ELR (cell line): ENCODE data around the gene EPOP.

Source experiments
- DNase-seq: peaks from one replicate; pipeline ENCODE4 v3.0.0-alpha.2; 2015; ENCODE audit warnings: low read depth

The EPOP gene

DNA sequence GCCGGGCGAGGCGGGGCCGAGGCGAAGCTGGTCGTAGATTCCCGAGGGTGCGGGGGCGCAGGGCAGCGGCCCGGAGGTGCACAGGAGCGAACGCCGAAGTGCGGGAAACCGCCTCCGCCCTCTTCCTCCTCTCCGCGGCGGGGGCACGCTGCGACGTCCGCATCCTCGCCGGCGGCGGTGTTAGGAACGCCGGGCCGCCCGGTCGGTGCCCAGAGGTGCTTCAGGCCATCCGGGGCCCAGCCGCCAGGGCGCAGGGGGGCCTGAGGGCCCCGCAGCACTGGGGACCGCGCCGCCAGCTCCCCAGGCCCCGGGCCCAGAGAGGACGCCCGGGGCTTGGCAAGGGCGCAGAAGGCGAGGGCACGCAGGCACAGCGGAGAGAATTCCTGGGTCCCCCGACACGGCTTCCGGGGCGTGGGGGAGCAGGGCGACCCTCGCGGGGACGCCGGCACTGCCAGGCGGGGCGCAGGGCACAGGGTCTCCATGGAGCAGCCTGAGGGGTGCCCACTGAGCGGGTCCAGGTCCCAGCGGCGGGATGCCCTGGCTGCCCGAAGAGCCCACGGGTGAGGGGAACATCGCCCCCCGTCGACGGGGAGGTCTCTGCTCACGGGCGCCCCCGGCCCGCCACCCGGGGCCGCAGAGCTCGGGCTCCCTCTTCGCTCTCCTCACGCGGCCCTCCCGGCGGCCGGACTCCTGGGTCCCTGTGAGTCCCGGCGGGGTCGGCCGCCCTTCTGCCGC, 576 bp downstream of the EPOP start:
- DNase-seq: peak; percentile 44

DNA sequence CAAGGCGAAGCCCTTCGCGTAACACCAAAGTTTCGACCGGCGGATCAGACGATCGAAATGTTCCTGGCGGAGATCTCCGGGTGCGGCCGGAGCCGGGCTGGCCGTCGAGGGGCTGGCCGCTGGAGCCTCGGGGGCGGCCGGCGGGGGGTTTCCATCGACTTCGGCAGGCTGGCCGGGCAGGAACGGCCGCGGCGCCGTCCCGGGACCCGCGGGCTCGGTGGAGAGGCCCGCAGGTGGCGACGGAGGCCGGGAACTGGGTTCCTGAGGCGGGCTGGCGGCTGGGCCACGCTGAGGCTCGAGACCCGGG, 1.1 kb downstream of the EPOP start:
- peak; percentile 33 for DNase-seq

DNA sequence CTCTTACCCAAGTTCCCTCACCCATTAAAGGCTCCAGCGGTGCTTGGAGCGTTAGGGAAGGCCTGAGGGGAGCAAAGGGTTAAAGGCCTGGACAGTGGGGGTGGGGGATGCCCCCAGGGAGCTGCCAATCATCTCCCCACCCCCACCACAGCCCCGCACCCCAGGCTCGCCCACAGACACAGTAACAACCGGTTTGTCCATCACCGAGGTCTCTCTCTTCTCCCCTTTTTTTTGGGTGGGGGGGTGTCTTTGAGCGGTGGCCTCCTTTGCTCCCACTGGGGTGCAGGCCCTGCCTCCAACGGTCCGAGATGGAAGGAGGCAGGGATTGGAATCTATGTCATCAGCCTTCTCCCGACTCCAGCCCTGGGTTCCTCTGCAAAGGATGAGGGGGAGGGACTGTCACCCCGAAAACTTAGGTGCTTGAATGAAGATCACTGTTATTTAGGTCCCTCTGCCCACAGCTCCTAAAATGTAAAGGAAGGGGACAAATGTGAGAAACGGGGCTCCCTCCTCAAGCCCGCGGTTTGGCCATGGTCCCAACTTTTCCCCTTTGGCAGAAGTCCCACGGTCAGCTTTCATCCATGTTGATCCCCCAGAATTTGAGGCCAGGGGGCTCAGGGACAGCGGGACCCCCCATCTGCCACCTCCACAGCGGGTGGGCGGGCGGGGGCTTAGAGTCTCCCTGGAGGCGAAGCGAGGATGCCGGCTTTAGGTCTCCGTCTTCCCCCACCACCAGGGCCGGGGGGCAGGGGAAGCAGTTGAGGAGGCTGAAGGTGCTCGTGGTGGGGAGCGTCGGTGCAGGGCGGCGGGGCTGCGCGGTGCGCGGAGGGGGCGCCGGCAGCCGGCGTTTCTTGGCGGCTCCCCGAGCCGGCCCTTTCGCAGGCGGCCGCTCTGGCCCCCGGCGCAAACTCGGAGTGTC, 1.7 kb downstream of the EPOP start:
- DNase-seq: no peak

DNA sequence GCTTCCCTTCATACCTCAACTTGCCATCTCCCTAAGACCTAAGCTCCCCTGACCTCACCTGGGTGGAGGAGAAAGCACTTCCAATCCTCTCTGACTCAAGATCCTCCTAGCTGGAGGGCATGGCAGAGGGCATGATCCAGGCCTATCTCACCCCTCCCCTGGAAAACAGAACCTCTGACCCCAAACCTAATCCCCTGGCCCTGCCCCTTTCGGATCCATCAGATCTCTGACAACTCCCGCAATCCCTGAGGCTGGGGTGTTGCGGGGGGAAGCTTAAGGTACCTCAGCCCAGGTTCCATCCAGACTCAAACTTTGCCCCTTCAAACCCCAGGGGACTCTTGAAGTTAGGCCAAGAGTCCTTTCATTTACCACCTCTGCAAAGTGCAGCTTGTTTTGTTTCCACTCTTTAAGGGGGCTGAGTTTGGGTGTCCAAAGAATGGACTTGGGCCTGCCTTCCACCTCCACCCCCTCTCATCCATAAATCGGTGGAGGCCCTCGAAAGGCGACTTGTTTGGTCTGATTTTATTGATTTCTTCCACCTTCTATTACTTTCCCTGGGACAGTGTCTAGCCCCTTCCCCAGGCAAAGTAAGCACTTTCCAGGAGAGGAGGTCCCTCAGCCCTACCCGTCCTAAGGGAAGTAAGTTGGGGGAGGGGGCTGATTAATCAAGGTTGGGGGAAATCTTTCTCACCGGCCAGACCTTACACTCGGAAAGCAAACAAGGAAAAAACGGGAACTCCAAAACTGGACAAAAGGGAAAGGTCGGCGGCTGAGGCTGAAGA, 2.6 kb downstream of the EPOP start:
- DNase-seq: no peak

DNA sequence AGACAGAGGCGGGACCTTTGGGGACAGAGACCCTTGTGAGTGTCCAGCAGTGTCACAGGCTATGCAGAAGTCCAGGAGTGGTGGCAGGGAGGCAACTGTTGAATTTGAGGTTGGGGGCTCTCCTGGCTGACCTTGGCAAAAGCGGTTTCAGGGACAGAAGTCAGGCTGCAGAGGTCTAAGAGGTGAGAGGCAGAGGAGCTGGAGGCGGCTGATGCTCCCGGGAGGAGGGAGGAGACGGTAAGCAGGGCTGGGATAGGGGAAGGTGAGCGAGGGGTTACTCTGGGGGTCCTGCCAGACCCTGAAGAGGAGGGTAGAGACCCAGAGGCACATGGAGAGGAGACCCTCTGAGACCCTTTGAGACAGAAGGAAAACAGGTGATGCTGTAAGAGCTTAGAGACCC, 5.2 kb downstream of the EPOP start:
- DNase-seq: no peak

DNA sequence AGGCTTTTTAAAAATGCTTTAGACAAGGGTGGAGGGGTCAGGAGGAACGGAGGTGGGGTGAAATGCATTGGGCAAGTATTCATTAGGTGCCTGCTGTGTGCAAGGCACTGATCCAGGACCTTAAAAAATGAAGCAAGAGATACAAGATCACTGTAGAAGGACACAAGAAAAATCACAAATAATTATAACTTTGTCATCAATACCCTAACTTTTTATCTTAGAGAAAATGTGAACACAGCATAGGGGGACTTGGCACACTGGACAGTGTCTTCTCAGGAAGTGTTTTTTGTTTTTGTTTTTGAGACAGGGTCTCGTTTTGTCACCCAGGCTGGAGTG, 7.0 kb downstream of the EPOP start:
- no peak for DNase-seq

DNA sequence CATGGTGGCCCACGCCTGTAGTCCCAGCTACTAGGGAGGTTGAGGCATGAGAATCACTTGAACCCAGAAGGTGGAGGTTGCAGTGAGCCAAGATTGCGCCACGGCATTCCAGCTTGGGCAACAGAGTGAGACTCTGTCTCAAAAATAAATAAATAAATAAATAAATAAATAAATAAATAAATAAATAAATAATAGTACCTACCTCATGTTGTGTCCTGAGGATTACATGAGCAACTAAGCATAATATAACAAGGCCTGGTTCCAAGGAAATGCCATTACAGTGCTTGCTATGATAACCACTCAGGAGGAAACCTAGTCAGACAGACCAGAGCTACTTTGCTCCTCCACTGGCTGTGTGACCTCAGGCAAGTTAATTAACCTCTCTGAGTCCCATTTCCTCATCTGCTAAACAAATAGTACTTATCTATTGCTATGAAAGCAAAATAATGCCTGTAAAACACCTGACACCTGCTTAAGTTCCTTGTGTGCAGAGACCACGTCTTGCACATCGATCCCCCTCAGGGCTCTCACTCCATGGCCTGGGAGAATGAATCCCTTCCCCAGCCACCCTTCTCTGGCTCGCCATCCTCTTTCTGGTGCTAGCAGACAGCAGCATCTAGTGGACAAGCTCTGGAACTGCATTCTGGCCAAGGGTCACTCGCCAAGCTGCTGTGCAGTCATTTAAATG, 7.5 kb downstream of the EPOP start:
- DNase-seq: peak; percentile 81

DNA sequence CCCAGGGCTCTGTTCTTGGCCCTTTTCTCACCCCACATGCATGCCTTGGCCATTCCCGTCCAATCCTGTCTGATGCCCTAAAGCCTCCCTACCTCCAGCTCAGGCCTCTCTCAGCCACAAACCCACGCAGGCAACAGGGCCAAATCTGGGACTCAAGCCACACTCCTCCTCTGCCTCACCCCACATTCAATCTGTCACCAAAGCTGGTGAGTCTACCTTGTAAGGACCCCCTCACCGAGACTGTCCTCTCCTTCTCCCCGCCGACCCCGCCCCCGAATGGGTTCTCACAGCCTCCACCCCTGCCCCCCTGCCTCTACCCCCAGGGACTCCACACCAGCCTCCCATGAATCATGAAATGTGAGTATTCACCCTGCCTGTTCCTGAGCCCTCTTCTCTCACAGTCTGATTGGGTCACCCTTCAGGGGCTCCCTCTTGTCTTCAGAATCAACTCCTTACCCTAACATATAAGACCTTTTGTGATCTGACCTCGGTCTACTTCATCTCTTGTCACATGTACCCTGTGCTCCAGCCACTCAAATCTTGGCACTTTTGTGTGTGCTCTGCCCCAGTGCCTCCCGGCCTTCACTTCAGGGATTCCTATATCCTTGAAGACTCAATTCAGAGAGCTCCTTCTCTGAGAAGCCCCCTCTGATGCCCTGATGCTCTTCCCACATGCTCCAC, 10.7 kb downstream of the EPOP start:
- DNase-seq: no peak

DNA sequence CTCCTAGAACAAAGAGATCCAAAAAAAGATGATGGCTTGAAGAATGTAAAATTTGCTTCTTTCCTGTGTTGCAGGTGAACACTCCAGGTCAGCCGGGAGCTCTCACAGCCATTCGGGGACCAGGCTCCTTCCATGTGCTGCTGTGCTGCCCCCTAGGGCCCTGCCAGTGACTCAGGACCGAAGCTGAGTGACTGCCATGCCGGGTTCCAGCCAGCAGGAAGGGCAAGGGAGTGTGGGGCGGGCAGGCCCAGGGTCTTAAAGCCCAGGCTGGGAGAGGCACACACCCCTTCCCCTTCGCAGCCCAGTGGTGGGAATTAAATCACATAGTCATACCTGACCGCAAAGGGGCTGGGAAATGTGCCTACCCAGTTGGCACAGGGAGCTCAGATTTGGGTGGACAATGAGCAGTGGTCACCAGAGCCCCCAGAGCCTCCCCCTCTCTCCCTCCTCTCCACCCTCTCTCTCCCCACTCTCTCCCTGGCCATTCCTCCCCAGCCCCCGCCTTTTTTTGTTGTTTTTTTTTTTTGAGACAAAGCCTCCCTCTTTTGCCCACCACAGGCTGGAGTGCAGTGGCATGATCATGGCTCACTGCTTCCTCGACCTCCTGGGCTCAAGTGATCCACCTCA, 11.5 kb downstream of the EPOP start:
- peak; percentile 77 for DNase-seq

DNA sequence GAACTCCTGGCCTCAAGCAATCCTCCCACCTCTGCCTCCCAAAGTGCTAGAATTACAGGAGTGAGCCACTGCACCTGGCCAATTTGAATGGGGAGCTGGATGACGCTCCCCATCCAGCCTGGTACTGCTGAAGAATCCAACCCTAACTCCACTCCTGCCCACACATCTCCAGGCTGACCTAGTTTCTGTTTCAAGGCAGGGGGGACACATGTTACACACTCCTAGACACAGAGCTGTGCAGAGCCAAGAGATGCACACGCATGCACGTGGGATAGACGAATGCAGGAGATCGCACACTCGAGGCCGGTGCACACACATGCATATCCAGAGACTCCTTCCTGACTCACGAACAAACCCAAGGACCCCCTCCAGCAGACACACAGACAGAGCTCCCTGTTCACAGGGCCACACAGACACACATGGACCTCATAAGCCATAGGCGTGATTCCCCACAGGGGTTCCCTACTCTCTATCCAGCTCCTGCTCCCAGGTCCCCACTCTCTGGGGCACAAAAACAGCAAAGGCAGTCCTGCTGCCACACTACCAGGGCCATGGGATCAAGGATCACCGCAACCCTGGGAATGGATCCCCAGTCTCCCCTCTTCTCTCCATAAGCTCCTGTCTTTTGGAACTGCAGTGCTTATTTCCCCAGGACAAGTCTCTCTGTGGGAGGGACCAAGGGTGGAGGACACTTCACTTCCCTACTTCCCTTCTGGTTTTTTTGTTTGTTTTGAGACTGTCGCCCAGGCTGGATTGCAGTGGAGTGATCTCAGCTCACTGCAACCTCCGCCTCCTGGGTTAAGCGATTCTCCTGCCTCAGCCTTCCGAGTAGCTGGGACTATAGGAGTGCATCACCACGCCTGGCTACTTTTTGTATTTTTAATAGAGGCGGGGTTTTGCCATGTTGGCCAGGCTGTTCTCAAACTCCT, 14.4 kb downstream of the EPOP start:
- DNase-seq: no peak

DNA sequence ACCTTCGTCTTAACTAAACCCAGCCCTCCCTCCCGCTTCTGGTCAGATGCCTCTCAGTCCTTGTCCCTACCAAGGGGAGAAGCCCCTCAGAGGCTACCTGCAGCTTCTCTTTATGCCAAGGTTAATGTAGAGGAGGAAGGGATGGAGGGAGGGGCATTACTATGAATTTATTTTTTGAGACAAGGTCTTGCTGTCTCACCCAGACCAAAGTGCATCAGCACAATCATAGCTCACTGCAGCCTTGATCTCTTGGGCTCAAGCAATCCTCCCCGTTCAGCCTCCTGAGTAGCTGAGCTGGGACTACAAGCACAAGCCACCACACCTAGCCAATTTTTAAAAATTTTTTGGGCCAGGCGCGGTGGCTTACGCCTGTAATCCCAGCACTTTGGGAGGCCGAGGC, 15.3 kb downstream of the EPOP start:
- DNase-seq: no peak

DNA sequence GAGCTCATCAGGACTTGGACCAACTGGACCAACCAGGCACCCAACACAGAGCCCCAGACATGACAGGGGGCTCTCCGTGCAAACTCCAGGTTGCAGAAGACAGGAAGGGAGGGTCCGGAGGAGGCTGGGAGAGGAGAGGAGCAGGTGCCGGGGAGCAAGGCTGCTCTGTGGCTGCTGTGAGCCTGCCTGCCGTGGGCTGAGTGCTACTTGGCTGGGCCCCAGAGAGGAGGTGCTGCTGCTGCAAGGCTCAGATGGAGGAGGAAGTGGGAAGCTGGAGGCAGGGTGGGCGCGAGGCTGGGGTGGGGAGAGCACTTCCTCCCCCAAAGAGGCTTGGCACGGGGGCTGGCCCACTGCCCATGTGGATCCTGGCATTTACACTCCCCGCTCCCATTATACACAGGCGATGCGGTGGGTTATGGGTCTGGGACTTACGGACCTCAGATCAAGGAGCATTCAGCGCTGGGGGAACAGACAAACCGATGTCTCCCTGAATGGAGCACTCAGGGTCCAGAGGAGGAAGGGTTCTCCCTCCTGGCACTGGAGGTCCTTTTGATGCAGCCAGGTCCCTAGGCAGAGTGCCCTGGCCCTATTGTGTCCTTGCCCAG, 15.9 kb downstream of the EPOP start:
- DNase-seq: no peak

DNA sequence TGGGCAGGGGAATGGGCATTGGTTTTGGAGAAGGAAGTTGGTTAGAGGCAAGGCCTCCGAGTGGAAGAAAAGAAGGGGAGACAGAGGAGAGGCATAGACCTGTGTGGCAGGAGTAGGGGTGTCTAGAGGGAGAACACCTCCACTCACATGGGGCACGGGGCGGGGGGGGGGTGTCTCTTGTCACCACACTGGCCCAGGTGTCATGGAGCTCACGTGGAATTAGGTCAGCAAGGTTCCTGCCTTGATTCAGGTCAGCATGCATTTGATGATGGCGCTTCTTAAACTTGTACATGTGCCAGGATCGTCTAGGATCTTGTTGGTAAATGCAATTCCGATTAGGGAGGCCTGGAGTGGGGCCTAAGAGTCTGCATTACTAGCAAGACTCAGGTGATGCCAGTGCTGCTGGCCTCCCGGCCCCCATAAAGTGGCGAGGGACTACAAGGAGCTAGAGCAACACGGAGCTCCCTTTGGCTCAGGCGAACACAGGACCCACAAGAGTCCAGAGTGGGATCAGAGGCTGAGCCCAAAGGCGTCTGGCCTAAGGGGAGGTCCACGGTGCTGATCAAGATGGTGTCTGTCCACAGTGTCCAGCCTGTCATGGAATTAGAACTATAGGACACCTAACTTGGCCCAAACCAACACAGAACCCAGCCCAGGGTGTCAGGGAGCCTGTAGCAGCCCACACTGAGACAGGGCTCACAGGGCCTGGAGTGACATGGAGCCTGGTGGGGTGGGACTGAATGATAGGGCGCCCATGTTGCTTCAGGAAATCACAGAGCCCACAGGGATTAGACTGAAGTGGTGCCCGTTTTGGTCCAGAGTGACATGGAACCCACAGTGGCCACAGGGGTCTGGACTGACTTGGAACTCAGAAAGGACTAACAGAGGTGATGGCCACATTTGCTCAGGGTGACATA, 16.7 kb downstream of the EPOP start:
- no peak for DNase-seq

DNA sequence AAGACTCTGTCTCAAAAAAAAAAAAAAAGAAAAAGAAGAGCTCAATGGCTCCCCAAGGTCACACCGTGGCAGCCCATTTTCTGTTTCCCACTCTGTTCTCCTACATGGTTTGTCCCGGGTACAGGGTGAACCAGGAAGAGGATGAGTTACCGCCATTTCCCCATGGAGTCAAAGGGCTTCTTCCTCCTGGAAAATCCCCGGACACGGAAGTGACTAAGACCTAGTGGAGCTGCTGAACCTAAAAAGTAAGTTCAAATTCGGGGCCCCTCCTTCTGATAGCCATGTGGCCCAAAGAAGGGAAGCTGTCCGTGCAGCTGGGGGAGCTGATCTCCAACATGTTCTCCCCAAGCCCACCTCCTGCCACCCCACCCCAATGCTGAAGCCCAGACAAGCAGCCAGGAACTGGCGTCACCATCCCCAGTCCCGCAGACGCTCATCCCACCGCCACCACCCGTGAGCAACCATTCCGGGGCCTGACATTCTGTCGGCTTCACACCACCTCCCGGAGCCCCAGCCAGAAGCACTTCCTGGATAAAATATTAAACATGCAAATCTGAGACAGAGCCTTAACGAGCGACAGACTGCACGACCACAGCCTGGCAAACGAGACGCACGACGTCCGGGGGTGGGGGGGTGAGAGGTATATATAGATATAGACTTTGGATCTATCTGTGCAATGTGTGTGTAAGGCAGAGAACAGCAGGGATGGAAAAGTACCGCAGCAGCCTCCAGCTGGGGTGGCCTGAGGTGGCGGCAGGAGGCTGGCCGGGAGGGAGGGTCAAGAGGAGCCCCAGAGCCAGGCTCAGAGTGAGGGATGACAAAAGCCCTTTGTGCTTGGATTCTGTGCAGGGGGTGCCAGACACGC, 17.6 kb downstream of the EPOP start:
- DNase-seq: no peak

DNA sequence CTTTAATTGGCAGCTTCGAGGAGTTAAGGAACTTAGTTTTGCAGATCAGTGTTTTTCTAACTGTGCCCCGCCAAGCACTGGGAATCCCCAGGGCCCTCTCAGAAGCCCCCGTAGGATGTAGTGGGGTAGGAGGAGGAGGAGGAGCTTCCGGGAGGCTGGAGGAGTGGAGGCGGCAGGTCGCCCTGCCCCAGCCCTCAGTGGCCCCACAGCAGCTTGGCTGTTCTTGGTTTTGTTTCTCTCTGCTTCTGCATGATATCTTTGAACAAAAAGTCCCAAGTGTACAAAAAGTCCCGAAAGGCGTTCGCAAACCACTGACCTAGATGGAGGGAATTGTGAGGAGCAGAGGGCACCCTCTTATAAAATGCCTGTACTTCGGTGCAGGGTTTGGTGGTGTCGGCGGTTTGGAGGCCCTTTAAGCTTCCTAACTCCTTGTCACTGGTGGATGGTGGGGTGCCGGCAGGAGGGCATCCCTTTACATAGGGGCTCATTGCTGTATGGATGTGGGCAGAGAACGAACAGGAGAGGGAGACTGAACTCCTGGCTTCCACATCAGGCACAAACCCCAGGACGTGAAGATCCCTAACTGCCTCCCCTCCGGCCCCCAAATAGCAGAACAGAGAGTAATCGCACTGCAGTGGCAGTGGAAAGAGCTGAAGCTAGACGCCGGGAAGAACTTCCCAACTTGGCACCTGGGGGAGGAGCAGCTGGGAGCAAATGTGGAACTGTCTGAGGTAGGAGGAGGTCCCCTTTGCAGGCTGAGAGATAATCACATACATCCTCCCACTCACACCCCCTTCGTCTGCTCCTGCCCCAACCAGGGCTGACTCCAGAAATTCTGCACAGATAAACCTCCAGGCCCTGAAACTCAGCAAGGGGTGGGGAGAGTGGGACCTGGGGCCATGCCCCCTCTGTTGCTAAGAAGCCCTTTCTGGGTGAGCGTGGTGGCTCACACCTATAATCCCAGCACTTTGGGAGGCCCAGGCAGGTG, 20.1 kb downstream of the EPOP start:
- no peak for DNase-seq

DNA sequence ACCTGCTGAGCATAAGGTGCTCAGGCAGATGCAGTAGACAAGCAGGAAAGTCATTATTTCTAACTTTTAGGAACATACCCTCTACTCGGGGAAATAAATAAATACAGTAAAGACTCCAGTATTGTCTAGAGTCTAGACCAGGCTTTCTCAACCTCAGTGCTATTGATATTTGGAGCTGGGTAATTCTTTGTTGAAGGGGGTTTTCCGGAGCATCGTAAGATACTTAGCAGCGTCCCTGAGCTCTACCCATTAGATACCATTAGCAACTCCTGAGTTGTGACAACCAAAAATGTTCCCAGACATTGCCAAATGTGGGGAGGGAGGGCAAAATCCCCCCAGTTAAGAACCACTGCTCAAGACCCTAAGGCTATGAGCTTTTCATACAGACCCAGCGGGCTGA, 21.1 kb downstream of the EPOP start:
- DNase-seq: no peak
